HG03066 (cell line): ENCODE measurements around the gene WHAMM.

Experiments used
- ATAC-seq: cut with Tn5 transposase; IDR thresholded peaks from one replicate; pipeline ENCODE4 v1.9.1; 2021; ENCODE audit warnings: low read depth; ENCODE audit not compliant: unreplicated experiment

Gene WHAMM

GRCh38 chr15:82835391-82835917, 26.0 kb downstream of the WHAMM start:
- no peak for ATAC-seq

- ATAC-seq, result no peak
These were observed 28.8 kb downstream of the WHAMM start for GRCh38 chr15:82838096-82838735.

- no peak for ATAC-seq
These were observed 29.7 kb downstream of the WHAMM start for GRCh38 chr15:82839136-82839535.

- ATAC-seq, result no peak
These were observed 30.7 kb downstream of the WHAMM start for GRCh38 chr15:82840166-82840565.

- no peak for ATAC-seq
These were observed 34.1 kb downstream of the WHAMM start for GRCh38 chr15:82843566-82843965.

GRCh38 chr15:82845686-82846085, 36.3 kb downstream of the WHAMM start:
- ATAC-seq, result no peak

GRCh38 chr15:82846621-82847020, 37.2 kb downstream of the WHAMM start:
- ATAC-seq, result no peak

- ATAC-seq, result no peak
These were observed 38.3 kb downstream of the WHAMM start for GRCh38 chr15:82847703-82848102.

GRCh38 chr15:82848241-82848993, 39.0 kb downstream of the WHAMM start:
- ATAC-seq, result no peak

- no peak for ATAC-seq
These were observed 40.4 kb downstream of the WHAMM start for GRCh38 chr15:82849556-82850512.

GRCh38 chr15:82850731-82851130, 41.3 kb downstream of the WHAMM start:
- no peak for ATAC-seq

GRCh38 chr15:82851306-82851850, 42.0 kb downstream of the WHAMM start:
- ATAC-seq, result no peak

- ATAC-seq, result no peak
These were observed 42.6 kb downstream of the WHAMM start for GRCh38 chr15:82851981-82852511.

- ATAC-seq, result no peak
These were observed 43.6 kb downstream of the WHAMM start for GRCh38 chr15:82852941-82853561.

- ATAC-seq, result no peak
These were observed 45.1 kb downstream of the WHAMM start for GRCh38 chr15:82854554-82854953.

- ATAC-seq, result no peak
These were observed 46.1 kb downstream of the WHAMM start for GRCh38 chr15:82855286-82856100.

- no peak for ATAC-seq
These were observed 47.2 kb downstream of the WHAMM start for GRCh38 chr15:82856397-82857170.

GRCh38 chr15:82858932-82859331, 49.5 kb downstream of the WHAMM start:
- ATAC-seq, result no peak
